Measurements from ENCODE around the gene EME1. TPM values are rescaled to one million over a fixed set of nuclear protein-coding genes. Genes with fewer than 3 reads are reported as not detected.
A peak's percentile ranks its signal among the peaks of the same experiment; 100 is the strongest.

The EME1 gene
- total and polyA plus RNA-seq, 2 of the 8 experiments (the other 6 are each of a cell fraction or from before 2014, with no cell fraction given): 13.9 to 16.3 TPM

GRCh38 chr17:50349243-50349600 is 23.8 kb upstream of the EME1 start:
- Histone ChIP-seq H3K23me2 (ENCODE audit: low read depth, low read length) (peaks cover 17% of the 10 kb centered on the region), H3K9me3 (ENCODE audit: insufficient read depth in 2 of 2, low read depth in 1 of 2, low read length in 1 of 2) (no peaks in the 10 kb centered on the region), H3K4me1 (replicated peaks in 1 of 4; ENCODE audit: control insufficient read depth in 3 of 4, insufficient read depth in 4 of 4, low read length in 3 of 4) (peaks cover 4 to 17% (median 11%) of the 10 kb centered on the region in 4 experiments), H3K36me3 (ENCODE audit: control insufficient read depth in 2 of 4, insufficient read depth in 4 of 4, low read length in 3 of 4) (peaks cover under 1 to 7% (median 4%) of the 10 kb centered on the region in 4 experiments; a peak in 5 of 8 replicates), H3K18ac (ENCODE audit: extremely low read depth, low read length) (no peak overlapping the region), H3K23ac (ENCODE audit: insufficient read length) (no peak overlapping the region), H2BK20ac (ENCODE audit: low read length) (no peak overlapping the region), H3K27ac (ENCODE audit: low read depth, low read length) (no peak overlapping the region), H3K79me2 (ENCODE audit: control insufficient read depth in 1 of 2, insufficient read depth in 2 of 2, low read length in 2 of 2) (peaks cover 0 to 25% of the 10 kb centered on the region in 2 experiments; a peak in 2 of 4 replicates), H3K56ac (replicated peaks; ENCODE audit: insufficient read length, low read depth, low read length) (no peak overlapping the region), H3K14ac (ENCODE audit: insufficient read length) (no peak overlapping the region), H4K5ac (ENCODE audit: insufficient read length, low read depth, low read length) (no peak overlapping the region), H4K91ac (replicated peaks; ENCODE audit: insufficient read length, low read length) (no peak overlapping the region), H3K27me3 (replicated peaks in 1 of 4; ENCODE audit: control insufficient read depth in 3 of 4, extremely low read depth in 1 of 4, insufficient read depth in 3 of 4, low read length in 3 of 4) (peaks cover 0 to 9% (median 5%) of the 10 kb centered on the region in 4 experiments; a peak in 4 of 7 replicates), H3K4ac (replicated peaks; ENCODE audit: insufficient read length, low read depth, low read length) (no peak overlapping the region), H3K4me2 (ENCODE audit: insufficient read depth in 1 of 2, low read depth in 2 of 2, low read length in 2 of 2) (no peak overlapping the region), H2BK12ac (ENCODE audit: low read depth, low read length) (0 out of 2 replicates have a peak overlapping the region, but pooled peaks have one; percentile 4), H2AFZ (ENCODE audit: low read length) (no peak overlapping the region), H2BK15ac (ENCODE audit: low read length) (0 out of 2 replicates have a peak overlapping the region, but pooled peaks have one; percentile 4), H4K20me1 (replicated peaks in 1 of 2; ENCODE audit: control insufficient read depth in 1 of 2, insufficient read depth in 2 of 2, low read length in 2 of 2) (peaks cover 2 to 29% of the 10 kb centered on the region in 2 experiments), H2BK5ac (ENCODE audit: low read depth, low read length) (no peak overlapping the region), H3K4me3 (ENCODE audit: extremely low read depth in 1 of 4, insufficient read depth in 2 of 4, low read depth in 3 of 4, low read length in 4 of 4) (no peak overlapping the region), H3K79me1 (ENCODE audit: low read depth, low read length) (peaks cover 20% of the 10 kb centered on the region), H4K8ac (ENCODE audit: extremely low read depth, insufficient read depth, low read length) (no peak overlapping the region), H2AK5ac (ENCODE audit: low read depth, low read length) (no peak overlapping the region), H2BK120ac (replicated peaks; ENCODE audit: low read depth, low read length) (no peak overlapping the region), H3K9ac (replicated peaks in 1 of 4; ENCODE audit: extremely low read depth in 1 of 4, low read depth in 3 of 4, low read length in 3 of 4) (no peak overlapping the region)
- DNase-seq (ENCODE audit: low read depth in 1 of 2, low spot score in 2 of 2) (no peak), FAIRE-seq (no peak)
- 89% methylated on average over 5 of the region's 5 CpGs; no CpG with 5 or more reads in 1 of the 2 experiments for WGBS, 2 experiments (ENCODE audit: extremely low coverage in 1 of 2, insufficient coverage in 1 of 2, insufficient read length in 1 of 2, insufficient replicate concordance in 2 of 2, low coverage in 1 of 2, low lambda C conversion rate in 2 of 2, missing lambda C conversion rate in 1 of 2)
- ChIA-PET POLR2A (ENCODE audit: partially characterized antibody) (interaction anchor here (1.1 to 12.4 kb wide), 4 partner anchors 13 to 144 kb away, joined by 3 to 135 read pairs (median 3); no protein-coding TSS in a partner anchor), CTCF (ENCODE audit: partially characterized antibody) (interaction anchor here (0.6 to 4.0 kb wide), 8 partner anchors 14 to 180 kb away, joined by 3 to 58 read pairs (median 4); no protein-coding TSS in a partner anchor)
- no peak for TF ChIP-seq SP4 (IDR thresholded peaks at IDR 0.05; ENCODE audit: low read length)
- TF ChIP-seq E2F6 (IDR thresholded peaks at IDR 0.05): no peak
- no peak for TF ChIP-seq GABPA (IDR thresholded peaks at IDR 0.05; ENCODE audit: borderline replicate concordance, insufficient read depth, low read length)
- TF ChIP-seq JUND (IDR thresholded peaks at IDR 0.05; ENCODE audit: low read length): no peak
- TF ChIP-seq EGR1 (IDR thresholded peaks at IDR 0.05; ENCODE audit: borderline replicate concordance, low read depth, low read length): no peak
- no peak for TF ChIP-seq SIX5 (IDR thresholded peaks at IDR 0.05; ENCODE audit: low read depth, low read length)
- TF ChIP-seq RAD21 (IDR thresholded peaks at IDR 0.05 in 1 of 2, conservative IDR thresholded peaks at IDR 0.05 in 1 of 2; ENCODE audit: low read depth in 2 of 2, low read length in 2 of 2): no peak
- no peak for TF ChIP-seq SIN3A (conservative IDR thresholded peaks at IDR 0.05 in 1 of 2, IDR thresholded peaks at IDR 0.05 in 1 of 2; ENCODE audit: low read depth in 1 of 2, low read length in 2 of 2)
- TF ChIP-seq TBP (IDR thresholded peaks at IDR 0.05; ENCODE audit: low read depth, low read length): no peak
- TF ChIP-seq SP1 (IDR thresholded peaks at IDR 0.05; ENCODE audit: low read depth, low read length): no peak
- no peak for TF ChIP-seq RXRA (IDR thresholded peaks at IDR 0.05; ENCODE audit: insufficient read depth, low read depth, low read length)
- no peak for TF ChIP-seq SAP30 (IDR thresholded peaks at IDR 0.05; ENCODE audit: insufficient read depth, insufficient replicate concordance, low read length)
- TF ChIP-seq CREB1 (IDR thresholded peaks at IDR 0.05): no peak

Data from H1 (cell line).